HepG2 (cell line): Measurements from ENCODE around the gene TAAR6. TPM values are rescaled to one million over a fixed set of nuclear protein-coding genes. Genes with fewer than 3 reads are reported as not detected.

Source experiments
- ADNP ChIP-seq: sonication (generic); formaldehyde crosslinking; IDR thresholded peaks from 2 replicates; pipeline ENCODE4 v1.4.0; 2020; ENCODE audit warnings: missing genetic modification reagents
- CEBPB ChIP-seq: IDR thresholded peaks from 2 replicates; pipeline ENCODE4 v1.6.1; 2011; ENCODE audit warnings: low read depth, low read length, improper control_type of control experiment, borderline replicate concordance
- EED ChIP-seq: sonication (generic); formaldehyde crosslinking; IDR thresholded peaks from 2 replicates; pipeline ENCODE4 v1.5.0; 2020; ENCODE audit warnings: mild to moderate bottlenecking, missing genetic modification reagents
- EZH2 ChIP-seq: conservative IDR thresholded peaks from 2 replicates; pipeline ENCODE4 v1.6.1; 2012; ENCODE audit warnings: mild to moderate bottlenecking, low read depth, low read length, moderate library complexity
- NFE2L2 ChIP-seq: fragments of 150-350 bp; IDR thresholded peaks from 2 replicates; pipeline ENCODE4 v1.6.1; 2014; ENCODE audit warnings: low read length
- NR2F6 ChIP-seq, 2 experiments: IDR thresholded peaks; 2 replicates each; pipeline ENCODE4 v1.6.1; 2016; ENCODE audit warnings: antibody characterized with exemption in 1 of 2, mild to moderate bottlenecking in 1 of 2
- SMC3 ChIP-seq: IDR thresholded peaks from 2 replicates; pipeline ENCODE4 v1.6.1; 2011; ENCODE audit warnings: low read length, improper control_type of control experiment
- ZNF550 ChIP-seq: sonication (generic); formaldehyde crosslinking; IDR thresholded peaks from 2 replicates; pipeline ENCODE4 v1.4.0; 2020; ENCODE audit warnings: mild to moderate bottlenecking, missing genetic modification reagents, borderline replicate concordance
- ZNF841 ChIP-seq: sonication (generic); formaldehyde crosslinking; IDR thresholded peaks from 2 replicates; pipeline ENCODE4 v1.8.1; 2023; ENCODE audit warnings: missing genetic modification reagents, borderline replicate concordance
- polyA plus RNA-seq, 8 experiments: library from polyadenylated mRNA; depleted of rRNA in 3 of 8; stranded (reverse) in 7 of 8; unstranded in 1 of 8; fragments of >200 nt; fragmentation: Illumina TruSeq in 4 of 8; extraction: Trizol in 4 of 8; gene quantifications; 2 replicates each; pipeline versions ENCODE4 v1.2.1 to v1.2.3, GENCODE V29; 2011 to 2016; ENCODE audit warnings: low read depth in 4 of 8, missing spikeins in 1 of 8, mixed read lengths in 1 of 8; ENCODE audit not compliant: insufficient read depth in 1 of 8
- total RNA-seq, 5 experiments: library from RNA; depleted of rRNA; stranded (reverse); fragments of >200 nt; fragmentation: Illumina TruSeq; extraction: Trizol; gene quantifications; 2 replicates each; pipeline ENCODE4 v1.2.3, GENCODE V29; 2016; ENCODE audit warnings: low read depth in 1 of 5
- TF ChIP-seq, protein P1 (sequence below): IDR thresholded peaks from 2 replicates; pipeline ENCODE4 v1.6.1; 2016; ENCODE audit warnings: missing compliant biosample characterization, missing genetic modification reagents, borderline replicate concordance
- TF ChIP-seq, protein P2 (sequence below): sonication (generic); formaldehyde crosslinking; IDR thresholded peaks from 2 replicates; pipeline ENCODE4 v1.5.0; 2020; ENCODE audit warnings: mild to moderate bottlenecking, missing genetic modification reagents
- TF ChIP-seq, protein P3 (sequence below): sonication (generic); formaldehyde crosslinking; IDR thresholded peaks from one replicate; pipeline ENCODE4 v1.5.1; 2020; ENCODE audit warnings: mild to moderate bottlenecking, missing genetic modification reagents; ENCODE audit errors: not compliant biosample characterization
- TF ChIP-seq, protein P4 (sequence below), 2 experiments: fragments of 450-650 bp in 1 of 2; sonication (generic) in 1 of 2; formaldehyde crosslinking; IDR thresholded peaks; 2 replicates each; pipeline versions ENCODE4 v1.5.0 to v1.8.0; 2020 to 2022; ENCODE audit warnings: mild to moderate bottlenecking in 1 of 2, missing genetic modification reagents in 1 of 2
- TF ChIP-seq, protein P5 (sequence below): sonication (generic); formaldehyde crosslinking; IDR thresholded peaks from 2 replicates; pipeline ENCODE4 v1.8.0; 2022; ENCODE audit warnings: missing genetic modification reagents, mild to moderate bottlenecking, inconsistent platforms, borderline replicate concordance

TAAR6 gene
- total and polyA plus RNA-seq, 2 of the 13 experiments (the other 11 are each of a cell fraction or from before 2014, with no cell fraction given): not detected

DNA sequence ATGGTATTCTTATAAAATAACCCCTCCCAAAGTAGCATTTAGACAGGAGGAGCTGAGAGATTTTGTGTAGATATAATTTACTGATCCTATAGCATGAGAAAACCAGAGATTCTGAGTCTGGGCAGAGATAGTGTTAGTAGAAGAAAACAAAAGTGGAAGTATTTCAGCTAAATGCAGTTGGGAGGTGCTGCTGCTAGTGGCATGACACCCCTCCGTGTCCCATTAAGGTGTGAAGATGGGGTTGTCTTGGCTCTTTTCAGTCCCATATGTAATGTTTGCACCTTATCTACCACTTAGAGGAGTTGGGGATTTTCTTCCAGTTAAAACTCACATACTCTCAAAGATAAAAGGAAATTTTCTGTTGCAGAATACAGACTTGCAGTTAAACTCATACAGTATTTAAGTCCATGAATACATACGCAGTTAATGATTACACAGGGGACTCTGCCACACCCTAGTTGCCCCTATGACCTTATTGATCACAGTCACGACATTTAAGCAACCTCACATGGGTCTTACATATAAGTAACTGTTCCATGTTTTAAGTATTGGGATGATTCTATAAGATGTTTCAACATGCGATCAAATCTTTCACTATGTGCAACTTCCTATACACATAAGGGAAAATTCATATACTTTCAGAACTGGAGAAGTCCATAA is 42.5 kb downstream of the TAAR6 start (continued):
- TF ChIP-seq EZH2 (no peak), CEBPB (peak; percentile 37; the same call in 1 of the 2 replicates), ADNP (no peak), SMC3 (no peak), NR2F6 (IDR thresholded peaks at IDR 0.05) (peak; percentile 91), NR2F6 (CRISPR knock-in tag; IDR thresholded peaks at IDR 0.05) (peak; percentile 82; the same call in 1 of the 2 replicates), EED (CRISPR knock-in tag) (no peak), NFE2L2 (no peak), ZNF841 (CRISPR knock-in tag) (no peak), ZNF550 (CRISPR knock-in tag) (no peak)
- TF ChIP-seq, protein P1, sequence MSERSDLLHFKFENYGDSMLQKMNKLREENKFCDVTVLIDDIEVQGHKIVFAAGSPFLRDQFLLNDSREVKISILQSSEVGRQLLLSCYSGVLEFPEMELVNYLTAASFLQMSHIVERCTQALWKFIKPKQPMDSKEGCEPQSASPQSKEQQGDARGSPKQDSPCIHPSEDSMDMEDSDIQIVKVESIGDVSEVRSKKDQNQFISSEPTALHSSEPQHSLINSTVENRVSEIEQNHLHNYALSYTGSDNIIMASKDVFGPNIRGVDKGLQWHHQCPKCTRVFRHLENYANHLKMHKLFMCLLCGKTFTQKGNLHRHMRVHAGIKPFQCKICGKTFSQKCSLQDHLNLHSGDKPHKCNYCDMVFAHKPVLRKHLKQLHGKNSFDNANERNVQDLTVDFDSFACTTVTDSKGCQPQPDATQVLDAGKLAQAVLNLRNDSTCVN (CRISPR knock-in tag): no peak
- TF ChIP-seq, protein P2, sequence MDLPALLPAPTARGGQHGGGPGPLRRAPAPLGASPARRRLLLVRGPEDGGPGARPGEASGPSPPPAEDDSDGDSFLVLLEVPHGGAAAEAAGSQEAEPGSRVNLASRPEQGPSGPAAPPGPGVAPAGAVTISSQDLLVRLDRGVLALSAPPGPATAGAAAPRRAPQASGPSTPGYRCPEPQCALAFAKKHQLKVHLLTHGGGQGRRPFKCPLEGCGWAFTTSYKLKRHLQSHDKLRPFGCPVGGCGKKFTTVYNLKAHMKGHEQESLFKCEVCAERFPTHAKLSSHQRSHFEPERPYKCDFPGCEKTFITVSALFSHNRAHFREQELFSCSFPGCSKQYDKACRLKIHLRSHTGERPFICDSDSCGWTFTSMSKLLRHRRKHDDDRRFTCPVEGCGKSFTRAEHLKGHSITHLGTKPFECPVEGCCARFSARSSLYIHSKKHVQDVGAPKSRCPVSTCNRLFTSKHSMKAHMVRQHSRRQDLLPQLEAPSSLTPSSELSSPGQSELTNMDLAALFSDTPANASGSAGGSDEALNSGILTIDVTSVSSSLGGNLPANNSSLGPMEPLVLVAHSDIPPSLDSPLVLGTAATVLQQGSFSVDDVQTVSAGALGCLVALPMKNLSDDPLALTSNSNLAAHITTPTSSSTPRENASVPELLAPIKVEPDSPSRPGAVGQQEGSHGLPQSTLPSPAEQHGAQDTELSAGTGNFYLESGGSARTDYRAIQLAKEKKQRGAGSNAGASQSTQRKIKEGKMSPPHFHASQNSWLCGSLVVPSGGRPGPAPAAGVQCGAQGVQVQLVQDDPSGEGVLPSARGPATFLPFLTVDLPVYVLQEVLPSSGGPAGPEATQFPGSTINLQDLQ (CRISPR knock-in tag): no peak
- TF ChIP-seq, protein P3, sequence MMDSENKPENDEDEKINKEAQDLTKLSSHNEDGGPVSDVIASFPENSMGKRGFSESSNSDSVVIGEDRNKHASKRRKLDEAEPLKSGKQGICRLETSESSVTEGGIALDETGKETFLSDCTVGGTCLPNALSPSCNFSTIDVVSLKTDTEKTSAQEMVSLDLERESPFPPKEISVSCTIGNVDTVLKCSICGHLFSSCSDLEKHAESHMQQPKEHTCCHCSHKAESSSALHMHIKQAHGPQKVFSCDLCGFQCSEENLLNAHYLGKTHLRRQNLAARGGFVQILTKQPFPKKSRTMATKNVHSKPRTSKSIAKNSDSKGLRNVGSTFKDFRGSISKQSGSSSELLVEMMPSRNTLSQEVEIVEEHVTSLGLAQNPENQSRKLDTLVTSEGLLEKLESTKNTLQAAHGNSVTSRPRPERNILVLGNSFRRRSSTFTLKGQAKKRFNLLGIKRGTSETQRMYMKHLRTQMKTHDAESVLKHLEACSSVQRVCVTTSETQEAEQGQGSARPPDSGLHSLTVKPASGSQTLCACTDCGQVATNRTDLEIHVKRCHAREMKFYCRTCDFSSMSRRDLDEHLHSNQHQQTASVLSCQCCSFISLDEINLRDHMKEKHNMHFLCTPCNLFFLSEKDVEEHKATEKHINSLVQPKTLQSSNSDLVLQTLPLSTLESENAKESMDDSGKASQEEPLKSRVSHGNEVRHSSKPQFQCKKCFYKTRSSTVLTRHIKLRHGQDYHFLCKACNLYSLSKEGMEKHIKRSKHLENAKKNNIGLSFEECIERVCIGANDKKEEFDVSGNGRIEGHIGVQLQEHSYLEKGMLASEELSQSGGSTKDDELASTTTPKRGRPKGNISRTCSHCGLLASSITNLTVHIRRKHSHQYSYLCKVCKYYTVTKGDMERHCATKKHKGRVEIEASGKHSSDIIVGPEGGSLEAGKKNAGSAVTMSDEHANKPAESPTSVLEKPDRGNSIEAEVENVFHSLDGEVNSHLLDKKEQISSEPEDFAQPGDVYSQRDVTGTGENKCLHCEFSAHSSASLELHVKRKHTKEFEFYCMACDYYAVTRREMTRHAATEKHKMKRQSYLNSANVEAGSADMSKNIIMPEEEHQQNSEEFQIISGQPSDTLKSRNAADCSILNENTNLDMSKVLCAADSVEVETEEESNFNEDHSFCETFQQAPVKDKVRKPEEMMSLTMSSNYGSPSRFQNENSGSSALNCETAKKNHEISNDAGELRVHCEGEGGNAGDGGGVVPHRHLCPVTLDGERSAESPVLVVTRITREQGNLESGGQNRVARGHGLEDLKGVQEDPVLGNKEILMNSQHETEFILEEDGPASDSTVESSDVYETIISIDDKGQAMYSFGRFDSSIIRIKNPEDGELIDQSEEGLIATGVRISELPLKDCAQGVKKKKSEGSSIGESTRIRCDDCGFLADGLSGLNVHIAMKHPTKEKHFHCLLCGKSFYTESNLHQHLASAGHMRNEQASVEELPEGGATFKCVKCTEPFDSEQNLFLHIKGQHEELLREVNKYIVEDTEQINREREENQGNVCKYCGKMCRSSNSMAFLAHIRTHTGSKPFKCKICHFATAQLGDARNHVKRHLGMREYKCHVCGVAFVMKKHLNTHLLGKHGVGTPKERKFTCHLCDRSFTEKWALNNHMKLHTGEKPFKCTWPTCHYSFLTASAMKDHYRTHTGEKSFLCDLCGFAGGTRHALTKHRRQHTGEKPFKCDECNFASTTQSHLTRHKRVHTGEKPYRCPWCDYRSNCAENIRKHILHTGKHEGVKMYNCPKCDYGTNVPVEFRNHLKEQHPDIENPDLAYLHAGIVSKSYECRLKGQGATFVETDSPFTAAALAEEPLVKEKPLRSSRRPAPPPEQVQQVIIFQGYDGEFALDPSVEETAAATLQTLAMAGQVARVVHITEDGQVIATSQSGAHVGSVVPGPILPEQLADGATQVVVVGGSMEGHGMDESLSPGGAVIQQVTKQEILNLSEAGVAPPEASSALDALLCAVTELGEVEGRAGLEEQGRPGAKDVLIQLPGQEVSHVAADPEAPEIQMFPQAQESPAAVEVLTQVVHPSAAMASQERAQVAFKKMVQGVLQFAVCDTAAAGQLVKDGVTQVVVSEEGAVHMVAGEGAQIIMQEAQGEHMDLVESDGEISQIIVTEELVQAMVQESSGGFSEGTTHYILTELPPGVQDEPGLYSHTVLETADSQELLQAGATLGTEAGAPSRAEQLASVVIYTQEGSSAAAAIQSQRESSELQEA: no peak
- TF ChIP-seq, protein P4, sequence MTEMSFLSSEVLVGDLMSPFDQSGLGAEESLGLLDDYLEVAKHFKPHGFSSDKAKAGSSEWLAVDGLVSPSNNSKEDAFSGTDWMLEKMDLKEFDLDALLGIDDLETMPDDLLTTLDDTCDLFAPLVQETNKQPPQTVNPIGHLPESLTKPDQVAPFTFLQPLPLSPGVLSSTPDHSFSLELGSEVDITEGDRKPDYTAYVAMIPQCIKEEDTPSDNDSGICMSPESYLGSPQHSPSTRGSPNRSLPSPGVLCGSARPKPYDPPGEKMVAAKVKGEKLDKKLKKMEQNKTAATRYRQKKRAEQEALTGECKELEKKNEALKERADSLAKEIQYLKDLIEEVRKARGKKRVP (CRISPR knock-in tag; IDR thresholded peaks at IDR 0.05): peak in 1 of 2 experiments; percentile 66; a peak in 2 of 4 replicates
- TF ChIP-seq, protein P5, sequence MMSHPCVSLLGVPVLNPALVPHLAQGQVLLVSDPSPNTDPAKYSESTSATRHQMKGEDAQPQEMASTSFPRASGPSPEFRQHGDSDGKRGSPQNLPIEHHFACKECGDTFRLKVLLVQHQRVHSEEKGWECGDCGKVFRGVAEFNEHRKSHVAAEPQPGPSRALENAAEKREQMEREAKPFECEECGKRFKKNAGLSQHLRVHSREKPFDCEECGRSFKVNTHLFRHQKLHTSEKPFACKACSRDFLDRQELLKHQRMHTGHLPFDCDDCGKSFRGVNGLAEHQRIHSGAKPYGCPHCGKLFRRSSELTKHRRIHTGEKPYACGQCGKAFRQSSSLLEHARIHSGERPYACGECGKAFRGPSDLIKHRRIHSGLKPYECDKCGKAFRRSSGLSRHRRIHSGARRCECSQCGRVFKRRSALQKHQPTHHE: no peak
